OCI-LY7 (cell line): ENCODE data around the gene TPBGL. TPM values are rescaled to one million over a fixed set of nuclear protein-coding genes. Genes with fewer than 3 reads are reported as not detected.

Experiments
- BruUV-seq: library from RNA; stranded (reverse); fragments of 400-500 nt; replicated peaks from 2 replicates; lab custom pipeline; 2021; lab: Mats Ljungman, UMichigan
- CTCF ChIA-PET: fragments of 300-600 bp; sonication (Branson Sonifier 250); formaldehyde crosslinking; loops from one replicate; lab custom pipeline; 2022; ENCODE audit warnings: antibody characterized with exemption; ENCODE audit not compliant: unreplicated experiment; lab: Charles Lee
- POLR2A ChIA-PET: fragments of 300-600 bp; sonication (Branson Sonifier 250); formaldehyde crosslinking; loops from one replicate; lab custom pipeline; 2022; ENCODE audit warnings: antibody characterized with exemption; lab: Charles Lee
- DNase-seq: peaks from one replicate; pipeline ENCODE4 v3.0.0-alpha.2; 2015; ENCODE audit warnings: low spot score
- H2AFZ ChIP-seq: fragments of 200-600 bp; sonication (generic), shearing (Covaris generic); 2 replicates; pipeline ENCODE4 v1.6.1; 2014; ENCODE audit warnings: mild to moderate bottlenecking, antibody characterized with exemption, low read length, moderate library complexity
- H3K27ac ChIP-seq: fragments of 200-600 bp; sonication (generic); 2 replicates; pipeline ENCODE4 v1.5.1; 2014; ENCODE audit warnings: mixed run types, low read depth, mild to moderate bottlenecking, moderate library complexity, low read length, inconsistent platforms; ENCODE audit not compliant: poor library complexity, severe bottlenecking
- H3K36me3 ChIP-seq: fragments of 200-600 bp; sonication (generic); 2 replicates; pipeline ENCODE4 v1.6.1; 2014; ENCODE audit warnings: mild to moderate bottlenecking, antibody characterized with exemption, low read length, moderate library complexity, mixed read lengths; ENCODE audit not compliant: insufficient read depth
- H3K4me1 ChIP-seq: fragments of 200-600 bp; sonication (generic); 2 replicates; pipeline ENCODE4 v1.5.1; 2014; ENCODE audit warnings: mild to moderate bottlenecking, low read length; ENCODE audit not compliant: insufficient read depth, poor library complexity, severe bottlenecking
- H3K4me2 ChIP-seq: fragments of 200-600 bp; sonication (generic); 2 replicates; pipeline ENCODE4 v1.6.1; 2014; ENCODE audit warnings: mild to moderate bottlenecking, low read length
- H3K4me3 ChIP-seq: fragments of 200-600 bp; sonication (generic); 2 replicates; pipeline ENCODE4 v1.5.1; 2014; ENCODE audit warnings: mild to moderate bottlenecking, low read depth, low read length; ENCODE audit not compliant: poor library complexity, severe bottlenecking
- H3K79me2 ChIP-seq: fragments of 200-600 bp; sonication (generic); 2 replicates; pipeline ENCODE4 v1.6.1; 2016; ENCODE audit warnings: low read depth, mild to moderate bottlenecking, low read length, moderate library complexity, mixed read lengths; ENCODE audit not compliant: insufficient read depth
- H3K9me2 ChIP-seq: fragments of 200-600 bp; sonication (generic); 2 replicates; pipeline ENCODE4 v1.6.1; 2016; ENCODE audit warnings: mild to moderate bottlenecking, low read length, mixed read lengths; ENCODE audit not compliant: insufficient read depth
- H3K9me3 ChIP-seq: fragments of 200-600 bp; sonication (generic); 2 replicates; pipeline ENCODE4 v1.6.1; 2014; ENCODE audit warnings: mild to moderate bottlenecking, mixed run types, low read length, mixed read lengths
- H4K20me1 ChIP-seq: fragments of 200-600 bp; sonication (generic); 2 replicates; pipeline ENCODE4 v1.6.1; 2014; ENCODE audit warnings: mild to moderate bottlenecking, antibody characterized with exemption, low read length, moderate library complexity, mixed read lengths; ENCODE audit not compliant: insufficient read depth
- CTCF ChIP-seq: fragments of 200-600 bp; sonication (generic); conservative IDR thresholded peaks from 2 replicates; pipeline ENCODE4 v1.5.1; 2014; ENCODE audit warnings: mild to moderate bottlenecking, antibody characterized with exemption, low read length, moderate library complexity, mixed read lengths
- EZH2phosphoT487 ChIP-seq: fragments of 200-600 bp; sonication (generic); IDR thresholded peaks from 2 replicates; pipeline ENCODE4 v1.6.1; 2018; ENCODE audit warnings: low read depth, borderline replicate concordance, mild to moderate bottlenecking, mixed run types, antibody characterized with exemption, low read length, moderate library complexity, mixed read lengths
- intact Hi-C: fragments of 100-400 bp; cut with micrococcal nuclease; formaldehyde crosslinking; loops from one replicate; pipeline ENCODE4 v1.10.0; 2022; ENCODE audit not compliant: unreplicated experiment
- total RNA-seq, 2 experiments: library from RNA; depleted of rRNA in 1 of 2; stranded (reverse); fragments of >200 nt in 1 of 2; shearing (Covaris generic) in 1 of 2; gene quantifications; 2 replicates each; pipeline ENCODE4 v1.2.3, GENCODE V29; 2014 to 2022

The TPBGL gene
- total RNA-seq, 2 experiments from 2014 or later, result not detected

- Histone ChIP-seq H3K9me3 (no peaks in the 10 kb centered on the region), H3K79me2 (no peaks in the 10 kb centered on the region), H3K27ac (no peak overlapping the region), H3K4me3 (no peak overlapping the region), H2AFZ (no peak overlapping the region), H3K4me1 (no peaks in the 10 kb centered on the region), H3K36me3 (no peaks in the 10 kb centered on the region), H3K9me2 (no peaks in the 10 kb centered on the region), H4K20me1 (no peaks in the 10 kb centered on the region), H3K4me2 (no peak overlapping the region)
- BruUV-seq, result no TSS peak
- ChIA-PET POLR2A (no interaction called here), CTCF (no interaction called here)
- DNase-seq, result no peak
- intact Hi-C loops, result no loop called here
- no peak for TF ChIP-seq EZH2phosphoT487
- no peak for TF ChIP-seq CTCF
Observed at GRCh38 chr11:75197512-75198277, 42.9 kb upstream of the TPBGL start.

- Histone ChIP-seq H3K4me2 (no peak overlapping the region), H4K20me1 (no peaks in the 10 kb centered on the region), H3K9me3 (no peaks in the 10 kb centered on the region), H2AFZ (no peak overlapping the region), H3K9me2 (no peaks in the 10 kb centered on the region), H3K4me1 (no peaks in the 10 kb centered on the region), H3K36me3 (no peaks in the 10 kb centered on the region), H3K27ac (no peak overlapping the region), H3K79me2 (no peaks in the 10 kb centered on the region), H3K4me3 (no peak overlapping the region)
- TF ChIP-seq CTCF (no peak), EZH2phosphoT487 (no peak)
- POLR2A ChIA-PET, result no interaction called here
- no peak for DNase-seq
- BruUV-seq, result no TSS peak
- CTCF ChIA-PET, result no interaction called here
- intact Hi-C loops, result no loop called here
Observed at GRCh38 chr11:75198278-75198973, 42.1 kb upstream of the TPBGL start.

- TF ChIP-seq CTCF (no peak), EZH2phosphoT487 (no peak)
- H3K4me3 ChIP-seq, result no peak overlapping the region
- peaks cover under 1% of the 10 kb centered on the region for H3K4me1 ChIP-seq
- H2AFZ ChIP-seq, result no peak overlapping the region
- CTCF ChIA-PET, result no interaction called here
- POLR2A ChIA-PET, result no interaction called here
- BruUV-seq, result no TSS peak
- no peaks in the 10 kb centered on the region for H3K9me3 ChIP-seq
- intact Hi-C loops, result no loop called here
- H3K9me2 ChIP-seq, result no peaks in the 10 kb centered on the region
- H3K36me3 ChIP-seq, result no peaks in the 10 kb centered on the region
- no peaks in the 10 kb centered on the region for H4K20me1 ChIP-seq
- no peak overlapping the region for H3K4me2 ChIP-seq
- DNase-seq, result no peak
- H3K79me2 ChIP-seq, result no peaks in the 10 kb centered on the region
- H3K27ac ChIP-seq, result no peak overlapping the region
Observed at GRCh38 chr11:75199412-75199955, 41.1 kb upstream of the TPBGL start.
